Measurements from ENCODE around the gene RHCG. TPM values are rescaled to one million over a fixed set of nuclear protein-coding genes. Genes with fewer than 3 reads are reported as not detected.

The RHCG gene
- total RNA-seq: 196 and 310 TPM in 2 replicates

GRCh38 chr15:89496155-89497098 lies at the start of gene RHCG:
TSS of gene RHCG (minus strand) at chr15:89496583. CDS start at chr15:89496544, 39 bp downstream.

Other genes starting within 250 kb of the RHCG start
- 120 and 131 TPM in 2 replicates for gene POLG, start 161.8 kb downstream of the RHCG start, total RNA-seq
- 0.21 and 1.4 TPM in 2 replicates for gene TICRR, start 78.9 kb upstream of the RHCG start, total RNA-seq
- gene KIF7, start 158.9 kb upstream of the RHCG start, total RNA-seq: 1.2 and 1.7 TPM in 2 replicates
- 0.24 TPM in 1 of 2 replicates, not detected in the other for gene PLIN1, start 182.8 kb upstream of the RHCG start, total RNA-seq
- gene PEX11A, start 194.2 kb upstream of the RHCG start, total RNA-seq: 6.7 and 7.0 TPM in 2 replicates
- not detected in 2 replicates for gene WDR93, start 194.2 kb upstream of the RHCG start, total RNA-seq